Muscle of leg (tissue), 11 donors: Measurements from ENCODE around the gene UACA. TPM values are rescaled to one million over a fixed set of nuclear protein-coding genes. Genes with fewer than 3 reads are reported as not detected.
A peak's percentile ranks its signal among the peaks of the same experiment; 100 is the strongest.
"Not testable (repeated sequence)": the region's sequence is repeated elsewhere in the genome, so short reads cannot be mapped to it uniquely, and the experiment has no call there.

ENCODE experiments used
- DNase-seq: peaks from one replicate; pipeline ENCODE4 v3.0.0; 2013
- H3K27ac ChIP-seq: one replicate; pipeline ENCODE4 v1.5.1; 2013; ENCODE audit warnings: mild to moderate bottlenecking, low read length, control low read depth
- H3K27me3 ChIP-seq: one replicate; pipeline ENCODE4 v1.6.1; 2013; ENCODE audit warnings: low read length; ENCODE audit not compliant: control insufficient read depth, insufficient read depth
- H3K36me3 ChIP-seq: one replicate; pipeline ENCODE4 v1.6.1; 2013; ENCODE audit warnings: low read length; ENCODE audit not compliant: control insufficient read depth, insufficient read depth
- H3K4me1 ChIP-seq: one replicate; pipeline ENCODE4 v1.6.1; 2013; ENCODE audit warnings: low read length; ENCODE audit not compliant: control insufficient read depth, insufficient read depth
- H3K4me3 ChIP-seq: one replicate; pipeline ENCODE4 v1.5.1; 2013; ENCODE audit warnings: low read length, control low read depth
- H3K9me3 ChIP-seq: replicated peaks from 2 replicates; pipeline ENCODE4 v1.6.1; 2013; ENCODE audit warnings: low read depth, low read length; ENCODE audit not compliant: control insufficient read depth
- WGBS: methylation state at CpG from one replicate; pipeline ENCODE4 v1.1.5; 2013; ENCODE audit warnings: missing lambda C conversion rate; ENCODE audit not compliant: insufficient coverage; 5-methylcytosine and 5-hydroxymethylcytosine counted together
- polyA plus RNA-seq, 8 donors: library from polyadenylated mRNA; unstranded; fragments of 120-200 nt; gene quantifications; one replicate each; pipeline versions ENCODE4 v1.2.1 to v1.2.3, GENCODE V29; 2013; ENCODE audit warnings: inconsistent platforms in 1 of 8, low replicate concordance in 1 of 8; ENCODE audit not compliant: insufficient read length in 8 of 8, insufficient read depth in 1 of 8
- total RNA-seq: library from RNA; stranded (reverse); fragments of 120-200 nt; gene quantifications from one replicate; pipeline ENCODE4 v1.2.4, GENCODE V29; 2013

The UACA gene
- total and polyA plus RNA-seq, 9 donors = 92.8 to 139 (median 125) TPM

DNA sequence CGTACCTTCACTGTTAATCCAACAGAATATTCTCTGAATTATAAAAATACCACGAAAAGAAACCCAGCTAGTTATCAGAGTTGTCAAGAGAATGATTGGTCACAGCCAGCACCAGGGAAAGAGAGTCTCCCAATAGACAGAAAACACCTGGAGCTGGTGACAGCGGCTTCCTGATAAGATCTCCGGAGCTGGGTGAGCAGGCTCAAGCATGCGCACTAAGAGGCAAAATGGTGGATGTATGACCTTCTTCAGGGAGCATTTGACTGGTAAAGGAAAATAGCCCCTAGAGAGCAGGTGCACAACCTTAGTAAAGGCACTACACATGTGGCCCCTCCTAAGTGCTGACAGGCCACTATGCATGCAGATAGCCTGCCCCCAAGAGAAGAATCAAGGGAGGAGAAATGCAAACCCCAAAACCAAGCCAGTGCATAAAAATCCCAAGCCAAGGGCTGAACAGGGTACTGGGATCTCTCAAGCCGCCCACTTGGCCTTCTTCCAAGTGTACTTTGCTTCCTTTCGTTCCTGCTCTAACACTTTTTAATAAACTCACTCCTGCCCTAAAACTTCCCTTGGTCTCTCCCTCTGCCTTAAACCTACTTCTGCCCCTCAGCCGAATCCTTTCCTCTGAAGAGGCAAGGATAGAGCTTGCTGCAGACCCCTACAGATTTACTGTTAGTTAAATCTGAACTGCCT is 93.2 kb downstream of the UACA start:
- H3K4me3 ChIP-seq = no peak overlapping the region
- H3K27me3 ChIP-seq = no peaks in the 10 kb centered on the region
- WGBS = 50% methylated on average over 2 of the region's 8 CpGs
- no peak for DNase-seq
- no peak overlapping the region for H3K27ac ChIP-seq
- H3K9me3 ChIP-seq = no peaks in the 10 kb centered on the region
- H3K4me1 ChIP-seq = no peaks in the 10 kb centered on the region
- H3K36me3 ChIP-seq = peaks cover 23% of the 10 kb centered on the region

GRCh38 chr15:70669006-70669602 is 94.3 kb downstream of the UACA start:
- peaks cover 27% of the 10 kb centered on the region for H3K36me3 ChIP-seq
- no CpG with 5 or more reads among the region's 4 CpGs for WGBS
- H3K27ac ChIP-seq = no peak overlapping the region
- no peaks in the 10 kb centered on the region for H3K27me3 ChIP-seq
- no peak for DNase-seq
- no peaks in the 10 kb centered on the region for H3K9me3 ChIP-seq
- no peaks in the 10 kb centered on the region for H3K4me1 ChIP-seq
- no peak overlapping the region for H3K4me3 ChIP-seq

DNA sequence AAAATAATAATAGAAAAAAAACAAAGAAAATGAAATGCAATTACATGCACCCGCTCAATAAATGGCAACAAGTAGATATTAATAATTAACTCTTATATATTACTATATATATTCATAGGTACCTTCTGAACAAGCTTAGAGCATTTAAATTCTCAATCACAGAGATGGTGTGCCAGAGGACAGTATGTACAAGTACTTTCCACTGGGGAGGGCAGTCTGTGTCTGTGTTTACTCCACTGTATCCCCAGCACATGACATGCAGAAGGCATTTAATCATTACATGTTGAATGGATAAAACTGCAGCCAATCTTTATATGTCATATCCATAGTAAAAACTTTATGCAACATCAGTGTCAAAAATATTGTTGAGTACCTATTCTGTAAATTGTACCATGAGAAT is 97.8 kb downstream of the UACA start:
- DNase-seq = no peak
- Histone ChIP-seq H3K27ac (no peak overlapping the region), H3K36me3 (peaks cover 23% of the 10 kb centered on the region), H3K4me3 (no peak overlapping the region), H3K27me3 (no peaks in the 10 kb centered on the region), H3K9me3 (no peaks in the 10 kb centered on the region), H3K4me1 (no peaks in the 10 kb centered on the region)
- no CpG with 5 or more reads among the region's 1 CpG for WGBS

- Histone ChIP-seq H3K36me3 (peaks cover 27% of the 10 kb centered on the region), H3K9me3 (no peaks in the 10 kb centered on the region), H3K4me1 (no peaks in the 10 kb centered on the region), H3K4me3 (no peak overlapping the region), H3K27me3 (no peaks in the 10 kb centered on the region), H3K27ac (no peak overlapping the region)
- WGBS = no CpG with 5 or more reads among the region's 4 CpGs
- DNase-seq = no peak
These were observed 98.9 kb downstream of the UACA start for GRCh38 chr15:70664494-70664893.

GRCh38 chr15:70663069-70663468 is 100.3 kb downstream of the UACA start:
- not testable (repeated sequence) for H3K27me3 ChIP-seq, H3K9me3 ChIP-seq, DNase-seq, H3K4me1 ChIP-seq, H3K4me3 ChIP-seq, H3K27ac ChIP-seq
- no CpG with 5 or more reads among the region's 3 CpGs for WGBS
- H3K36me3 ChIP-seq = peaks cover 21% of the 10 kb centered on the region

DNA sequence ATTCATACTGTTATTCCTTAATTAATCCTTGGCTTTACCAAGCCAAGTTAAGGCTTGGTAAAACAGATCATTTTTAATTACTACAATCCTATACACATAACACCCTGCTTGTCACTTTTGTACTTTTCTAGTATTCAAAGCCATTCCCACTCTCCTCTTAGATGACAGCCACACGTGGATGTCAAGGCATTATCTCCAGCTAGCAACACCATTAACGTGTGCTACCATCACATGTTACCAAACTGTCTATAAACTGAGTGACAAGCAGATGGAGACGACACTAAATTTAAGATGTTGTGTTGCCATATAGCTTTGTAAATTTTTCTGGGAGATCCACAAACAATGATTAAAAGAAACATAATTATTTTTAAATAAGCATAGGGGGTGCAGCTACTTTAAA is 103.7 kb downstream of the UACA start:
- WGBS = no CpG with 5 or more reads among the region's 3 CpGs
- Histone ChIP-seq H3K9me3 (no peaks in the 10 kb centered on the region), H3K36me3 (peaks cover 21% of the 10 kb centered on the region), H3K27ac (no peak overlapping the region), H3K4me1 (no peaks in the 10 kb centered on the region), H3K4me3 (no peak overlapping the region), H3K27me3 (no peaks in the 10 kb centered on the region)
- no peak for DNase-seq

DNA sequence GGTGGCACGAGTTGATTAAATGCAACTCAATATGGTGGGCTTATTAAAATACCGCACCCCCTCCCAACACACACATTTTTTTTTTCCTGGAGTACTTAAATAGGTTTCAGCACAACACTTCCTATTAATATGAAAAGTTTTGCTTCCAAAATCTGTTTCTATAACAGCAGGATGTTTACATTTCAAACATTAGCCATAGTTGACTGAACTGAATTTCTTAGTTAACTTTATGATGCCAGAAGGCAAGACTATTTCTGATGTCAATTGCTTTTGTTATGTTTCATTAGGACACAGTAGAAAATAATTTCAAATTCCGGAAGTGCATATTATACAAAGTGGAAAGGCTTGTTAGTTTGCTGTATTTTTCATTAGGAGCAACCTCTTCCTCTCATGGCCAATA is 104.7 kb downstream of the UACA start:
- Histone ChIP-seq H3K9me3 (no peaks in the 10 kb centered on the region), H3K4me1 (no peaks in the 10 kb centered on the region), H3K36me3 (peaks cover 19% of the 10 kb centered on the region), H3K4me3 (no peak overlapping the region), H3K27ac (no peak overlapping the region), H3K27me3 (no peaks in the 10 kb centered on the region)
- DNase-seq = peak; percentile 45
- WGBS = no CpG with 5 or more reads among the region's 3 CpGs

DNA sequence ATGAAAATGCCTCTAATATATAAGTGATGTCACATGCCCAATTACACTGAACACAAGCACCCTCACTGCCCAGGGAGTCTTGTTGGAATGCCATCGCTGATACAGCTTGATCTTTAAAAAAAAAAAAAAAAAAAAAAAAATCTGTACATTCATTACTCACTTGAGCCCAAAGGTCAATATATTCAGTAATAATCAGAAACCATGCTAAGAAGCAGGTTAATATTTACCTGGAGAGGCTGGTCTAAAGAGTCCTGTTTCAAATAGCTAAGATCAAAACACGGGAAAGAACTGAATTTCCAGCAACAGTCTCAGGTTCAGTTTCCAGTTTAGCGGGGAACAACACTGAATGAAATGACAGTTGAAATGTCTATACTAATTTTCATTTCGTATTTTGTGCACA is 109.9 kb downstream of the UACA start:
- Histone ChIP-seq H3K4me1 (peaks cover 2% of the 10 kb centered on the region), H3K27me3 (no peaks in the 10 kb centered on the region), H3K4me3 (no peak overlapping the region), H3K27ac (no peak overlapping the region), H3K9me3 (no peaks in the 10 kb centered on the region), H3K36me3 (peaks cover 12% of the 10 kb centered on the region)
- DNase-seq = no peak
- WGBS = no CpG with 5 or more reads among the region's 4 CpGs

- H3K4me3 ChIP-seq = no peak overlapping the region
- no peaks in the 10 kb centered on the region for H3K9me3 ChIP-seq
- H3K36me3 ChIP-seq = peaks cover 8% of the 10 kb centered on the region
- no peaks in the 10 kb centered on the region for H3K27me3 ChIP-seq
- H3K4me1 ChIP-seq = peaks cover 2% of the 10 kb centered on the region
- no peak overlapping the region for H3K27ac ChIP-seq
- DNase-seq = no peak
- no CpG with 5 or more reads among the region's 2 CpGs for WGBS
These were observed 111.0 kb downstream of the UACA start for GRCh38 chr15:70652341-70652740.

- WGBS = 83% methylated on average over 1 of the region's 2 CpGs
- no peak overlapping the region for H3K27ac ChIP-seq
- no peaks in the 10 kb centered on the region for H3K27me3 ChIP-seq
- peaks cover 2% of the 10 kb centered on the region for H3K4me1 ChIP-seq
- no peak overlapping the region for H3K4me3 ChIP-seq
- peaks cover 3% of the 10 kb centered on the region for H3K36me3 ChIP-seq
- DNase-seq = no peak
- H3K9me3 ChIP-seq = no peaks in the 10 kb centered on the region
These were observed 112.0 kb downstream of the UACA start for GRCh38 chr15:70651303-70651845.
